Stimulated activated effector memory CD8-positive, alpha-beta T cell treated with anti-CD3 and anti-CD28 coated beads, Interleukin-12 subunit alpha, Interleukin-12 subunit beta, amount 100 ng/mL, for 72 hours (primary cell): ENCODE measurements around the gene ATP8B3.

Experiments used
- ATAC-seq: fragments of 150-1000 bp; cut with Tn5 transposase; 2 replicates; pipeline ENCODE4 v1.10.0; 2021
- DNase-seq, 2 donors: peaks; one replicate each; pipeline ENCODE4 v3.0.0; 2021 to 2022; ENCODE audit warnings: low spot score in 2 of 2
- H3K27ac Mint-ChIP-seq: one replicate; pipeline ENCODE4 v1.8.0; 2022; ENCODE audit warnings: mild to moderate bottlenecking, mixed read lengths
- H3K36me3 Mint-ChIP-seq: one replicate; pipeline ENCODE4 v1.8.0; 2022; ENCODE audit warnings: mild to moderate bottlenecking, mixed read lengths
- H3K4me1 Mint-ChIP-seq: one replicate; pipeline ENCODE4 v1.8.0; 2022; ENCODE audit warnings: mixed read lengths
- H3K4me3 Mint-ChIP-seq: one replicate; pipeline ENCODE4 v1.8.0; 2022; ENCODE audit warnings: mild to moderate bottlenecking, mixed read lengths
- H3K9me3 Mint-ChIP-seq: one replicate; pipeline ENCODE4 v1.8.0; 2022; ENCODE audit warnings: mixed read lengths

Gene ATP8B3

DNA sequence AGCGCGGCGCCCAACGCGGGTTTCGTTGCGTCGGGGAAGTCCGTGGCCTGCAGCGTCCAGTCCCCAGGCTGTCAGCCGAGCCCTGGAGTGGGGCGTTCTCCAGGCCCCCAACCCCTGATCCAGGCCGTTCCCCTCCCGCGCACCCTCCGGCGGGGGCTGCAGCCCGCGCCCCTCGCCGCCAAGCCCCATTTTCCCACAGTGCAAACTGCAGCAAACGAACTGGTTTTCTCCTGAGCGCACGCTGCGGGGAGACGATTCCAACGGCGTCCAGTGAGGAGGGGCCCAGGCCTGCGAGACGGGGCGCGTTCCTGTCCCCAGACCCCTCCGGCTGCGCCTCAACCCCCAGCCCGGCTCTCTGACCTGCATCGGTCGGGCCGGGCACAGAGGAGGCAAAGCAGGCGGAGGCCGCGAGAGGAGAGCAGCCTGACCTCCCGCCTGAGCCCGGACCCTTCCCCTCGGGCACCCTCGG, 63.2 kb downstream of the ATP8B3 start:
- DNase-seq (no peak), ATAC-seq (no peak)
- peaks cover 10% of the 10 kb centered on the region for H3K36me3 Mint-ChIP-seq
- H3K4me3 Mint-ChIP-seq: no peak overlapping the region
- H3K9me3 Mint-ChIP-seq: no peaks in the 10 kb centered on the region
- peaks cover 14% of the 10 kb centered on the region for H3K4me1 Mint-ChIP-seq
- no peak overlapping the region for H3K27ac Mint-ChIP-seq

DNA sequence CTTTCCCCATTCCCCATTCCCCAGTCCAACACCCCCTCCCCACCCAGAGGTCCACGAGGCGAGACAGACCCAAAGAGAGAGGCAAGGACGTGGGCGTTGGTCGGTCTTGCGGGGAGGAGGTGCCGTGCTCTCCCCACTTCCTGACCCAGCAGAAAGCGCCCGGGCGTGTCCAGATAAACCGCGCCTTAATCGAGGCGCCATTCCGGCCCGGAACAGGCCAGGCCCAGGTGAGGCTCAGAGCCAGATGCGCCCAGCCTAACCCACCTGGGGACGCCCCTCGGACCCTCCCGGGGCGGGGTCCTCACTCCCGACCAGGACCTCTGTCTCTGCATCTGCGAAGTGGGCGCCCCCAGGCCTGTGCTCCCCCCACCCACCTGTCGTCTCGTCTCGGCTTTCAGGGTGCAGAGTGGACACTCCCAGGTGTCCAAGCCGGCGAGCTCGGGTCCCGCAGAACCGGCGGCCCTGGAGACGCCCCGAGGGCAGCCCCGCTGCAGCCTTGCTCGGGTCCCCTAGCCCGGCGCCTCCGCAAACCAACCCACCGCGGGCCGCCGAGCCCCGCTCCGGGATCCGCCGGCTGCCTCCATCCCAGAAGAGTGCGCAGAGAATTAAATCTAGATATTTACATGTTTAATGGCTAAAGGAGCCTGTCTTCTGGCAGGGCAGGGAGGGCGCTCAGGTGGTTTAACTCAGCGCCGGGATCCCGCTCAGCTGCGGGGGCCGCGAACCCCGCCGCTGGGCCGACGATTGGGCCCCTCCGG, 63.8 kb downstream of the ATP8B3 start:
- Mint-ChIP-seq H3K9me3 (no peaks in the 10 kb centered on the region), H3K4me3 (peak overlapping the region; percentile 42), H3K4me1 (peaks cover 14% of the 10 kb centered on the region), H3K27ac (no peak overlapping the region), H3K36me3 (peaks cover 10% of the 10 kb centered on the region)
- ATAC-seq (no peak), DNase-seq (no peak)

DNA sequence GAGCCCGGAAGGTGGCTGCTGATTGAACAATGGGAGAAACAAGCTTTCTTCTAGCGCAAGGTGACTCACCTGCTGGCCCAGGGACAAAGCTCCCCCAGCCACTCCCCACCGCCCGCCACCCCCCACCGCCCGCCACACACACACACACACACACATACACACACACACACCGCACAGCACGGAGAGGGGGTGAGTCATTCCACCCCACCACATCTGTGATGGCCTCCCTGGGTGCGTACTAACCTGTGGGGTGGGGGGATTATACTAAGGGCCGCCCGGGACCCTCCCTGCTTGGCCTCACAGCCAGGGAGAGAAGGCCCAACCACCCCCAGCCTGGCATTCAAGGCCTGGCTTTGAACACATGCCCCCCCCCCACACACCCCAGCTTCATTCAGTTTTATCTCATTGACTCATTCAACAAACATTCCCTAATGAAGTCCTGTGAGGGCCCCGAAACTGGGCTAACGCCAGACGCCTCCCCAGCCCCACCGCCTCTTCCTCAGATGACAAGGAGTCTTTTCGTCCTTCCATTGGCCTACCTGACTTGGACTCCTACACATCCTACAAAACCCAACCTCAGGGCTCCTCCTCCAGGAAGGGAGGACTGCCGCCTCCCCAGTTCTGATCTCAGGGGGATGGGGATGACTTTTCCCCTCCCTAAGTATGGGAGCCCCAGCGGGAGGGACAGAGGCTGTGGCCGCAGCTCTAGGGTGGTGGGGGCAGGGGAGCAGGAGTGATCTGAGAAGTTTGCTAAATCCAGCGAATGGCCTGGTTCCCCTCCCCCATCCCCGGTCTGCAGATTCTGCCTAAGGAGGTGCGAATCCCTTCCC, 64.6 kb downstream of the ATP8B3 start:
- DNase-seq: peak in 1 of 2 donors; percentile 57
- Mint-ChIP-seq H3K4me3 (peak overlapping the region; percentile 42), H3K36me3 (peaks cover 10% of the 10 kb centered on the region), H3K9me3 (no peaks in the 10 kb centered on the region), H3K27ac (no peak overlapping the region), H3K4me1 (peaks cover 14% of the 10 kb centered on the region)
- peak; percentile 74 for ATAC-seq

DNA sequence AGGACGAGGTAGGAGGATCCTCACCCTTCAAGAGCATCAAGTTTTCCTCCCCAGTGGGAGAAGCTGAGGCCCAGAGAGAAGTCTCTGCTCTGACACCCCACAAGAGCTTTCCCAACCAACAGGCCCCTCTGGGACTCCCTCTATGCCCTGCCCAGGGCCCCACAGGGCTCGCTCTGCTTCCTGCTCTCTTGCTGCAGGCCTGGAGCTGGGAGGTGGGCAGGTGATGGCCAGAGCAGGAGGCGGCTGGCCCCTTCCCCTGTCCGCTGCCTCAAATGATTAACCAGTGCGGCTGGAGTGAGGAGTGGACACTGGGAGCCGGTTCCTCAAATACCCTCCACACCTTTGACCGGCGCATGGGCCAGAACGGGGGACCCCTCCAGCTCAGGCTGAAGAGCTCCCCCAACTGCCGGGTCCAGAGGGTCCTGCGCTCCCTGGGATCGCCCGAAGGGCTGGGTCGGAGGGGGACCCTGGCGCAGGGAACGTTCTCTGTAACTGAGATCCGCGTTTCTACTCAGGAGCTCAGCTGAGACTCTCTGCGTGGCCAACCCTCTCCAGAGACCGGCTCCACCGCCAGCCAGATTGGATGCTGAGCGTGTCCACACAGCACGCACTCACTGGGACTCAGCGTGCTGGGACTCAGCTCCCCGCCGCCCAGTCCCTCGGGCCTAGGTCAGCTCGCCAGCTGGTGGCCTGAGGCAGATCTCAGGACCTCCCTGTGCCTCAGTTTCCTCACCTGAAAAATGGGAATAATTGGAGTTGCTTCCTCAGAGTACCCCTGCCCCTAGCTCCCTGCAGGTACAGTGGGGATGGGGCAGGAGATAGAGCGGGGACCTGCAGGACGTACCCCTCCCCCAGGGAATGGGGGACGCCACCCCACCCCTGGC, 65.4 kb downstream of the ATP8B3 start:
- Mint-ChIP-seq H3K4me3 (peak overlapping the region; percentile 42), H3K4me1 (peaks cover 14% of the 10 kb centered on the region), H3K36me3 (peaks cover 10% of the 10 kb centered on the region), H3K27ac (no peak overlapping the region), H3K9me3 (no peaks in the 10 kb centered on the region)
- ATAC-seq (peak; percentile 53), DNase-seq (peak in 1 of 2 donors; percentile 57)

DNA sequence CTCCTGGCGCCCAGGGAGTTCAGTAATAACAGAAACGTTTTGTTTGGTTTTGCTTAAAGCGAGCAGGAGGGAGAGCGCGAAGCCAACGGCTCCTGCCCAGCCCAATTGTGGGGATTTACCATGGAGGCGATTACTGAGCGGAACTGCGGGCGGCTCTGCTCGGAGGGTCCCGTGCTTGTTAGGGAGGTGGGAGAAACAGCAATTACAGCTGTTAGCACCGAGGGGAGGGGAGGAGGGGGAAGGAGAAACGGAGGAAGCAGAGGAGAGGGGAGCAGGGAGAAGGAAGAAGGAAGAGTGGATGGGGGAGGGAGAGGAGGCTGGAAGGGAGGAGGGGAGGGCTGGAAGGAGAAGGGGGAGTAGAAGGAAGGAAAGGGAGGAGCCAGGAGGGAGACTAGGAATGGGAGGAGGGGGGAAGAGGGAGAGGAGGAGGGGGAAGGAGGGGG, 66.5 kb downstream of the ATP8B3 start:
- no peak overlapping the region for H3K4me3 Mint-ChIP-seq
- H3K27ac Mint-ChIP-seq: no peak overlapping the region
- ATAC-seq: no peak
- no peaks in the 10 kb centered on the region for H3K9me3 Mint-ChIP-seq
- peaks cover 10% of the 10 kb centered on the region for H3K36me3 Mint-ChIP-seq
- H3K4me1 Mint-ChIP-seq: peaks cover 14% of the 10 kb centered on the region
- DNase-seq: no peak

DNA sequence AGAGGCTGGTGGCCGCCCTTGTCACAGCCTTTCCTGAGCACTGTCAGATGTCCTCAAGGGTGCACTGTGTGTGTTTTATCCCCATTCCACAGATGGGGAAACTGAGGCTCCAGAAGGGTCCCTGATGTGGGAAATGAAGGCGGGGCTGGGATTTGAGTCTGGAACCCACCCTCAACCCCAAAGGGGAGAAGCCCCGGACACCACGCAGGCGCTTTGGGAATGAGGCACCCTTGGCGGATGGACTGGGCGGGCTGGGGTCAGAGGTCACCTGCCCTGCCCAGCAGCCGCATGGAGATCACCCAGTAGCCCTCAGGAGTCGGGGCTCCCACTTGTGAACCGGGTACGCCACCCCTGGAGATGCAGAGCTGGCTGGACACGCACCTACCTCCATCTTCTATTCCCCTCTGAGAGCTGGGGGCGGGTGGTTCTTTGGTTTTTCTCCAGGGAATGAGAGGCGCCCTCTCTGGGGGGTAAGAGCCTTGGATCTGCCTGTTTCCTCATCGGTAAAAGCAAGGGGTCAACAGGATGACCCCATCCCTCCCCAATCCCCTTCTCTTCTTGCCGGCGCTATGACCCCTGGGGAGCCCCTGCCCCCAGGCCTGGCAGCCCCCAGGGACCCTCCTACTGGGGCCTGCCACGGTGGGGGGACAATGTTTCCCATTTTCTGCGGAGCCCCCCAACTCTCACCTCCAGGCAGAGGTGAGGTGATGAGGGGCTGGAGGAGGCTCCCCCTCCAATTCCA, 67.1 kb downstream of the ATP8B3 start:
- DNase-seq (no peak), ATAC-seq (no peak)
- Mint-ChIP-seq H3K4me3 (no peak overlapping the region), H3K36me3 (peaks cover 10% of the 10 kb centered on the region), H3K4me1 (peaks cover 10% of the 10 kb centered on the region), H3K27ac (no peak overlapping the region), H3K9me3 (no peaks in the 10 kb centered on the region)

DNA sequence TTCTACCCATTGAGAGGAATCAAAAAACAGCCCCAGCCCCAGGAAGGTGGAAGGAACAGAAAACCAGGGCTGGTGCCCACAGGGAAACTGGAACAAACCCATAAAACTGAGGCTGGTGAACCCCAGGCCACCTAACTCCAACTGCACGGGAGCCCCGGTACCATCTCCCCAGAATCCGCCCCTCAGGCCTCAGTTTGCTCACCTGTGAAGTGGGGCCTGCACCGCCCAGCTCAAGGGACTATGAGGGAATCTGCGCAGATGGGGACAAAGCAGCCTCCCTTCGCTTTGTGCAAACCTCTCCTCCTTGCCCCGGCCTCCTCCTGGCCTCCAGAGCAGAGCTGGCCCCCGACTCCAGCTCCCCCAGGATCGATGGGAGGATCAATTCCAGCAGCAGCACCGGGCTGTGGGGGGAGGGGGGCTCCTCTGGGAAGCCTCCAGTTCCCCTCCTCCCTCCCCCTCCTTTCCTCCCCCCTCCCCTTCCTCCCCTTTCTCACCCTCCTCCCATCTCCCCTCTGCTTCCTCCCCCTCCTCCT, 67.9 kb downstream of the ATP8B3 start:
- Mint-ChIP-seq H3K4me3 (no peak overlapping the region), H3K36me3 (peaks cover 10% of the 10 kb centered on the region), H3K27ac (no peak overlapping the region), H3K9me3 (no peaks in the 10 kb centered on the region), H3K4me1 (peaks cover 8% of the 10 kb centered on the region)
- DNase-seq (no peak), ATAC-seq (no peak)

DNA sequence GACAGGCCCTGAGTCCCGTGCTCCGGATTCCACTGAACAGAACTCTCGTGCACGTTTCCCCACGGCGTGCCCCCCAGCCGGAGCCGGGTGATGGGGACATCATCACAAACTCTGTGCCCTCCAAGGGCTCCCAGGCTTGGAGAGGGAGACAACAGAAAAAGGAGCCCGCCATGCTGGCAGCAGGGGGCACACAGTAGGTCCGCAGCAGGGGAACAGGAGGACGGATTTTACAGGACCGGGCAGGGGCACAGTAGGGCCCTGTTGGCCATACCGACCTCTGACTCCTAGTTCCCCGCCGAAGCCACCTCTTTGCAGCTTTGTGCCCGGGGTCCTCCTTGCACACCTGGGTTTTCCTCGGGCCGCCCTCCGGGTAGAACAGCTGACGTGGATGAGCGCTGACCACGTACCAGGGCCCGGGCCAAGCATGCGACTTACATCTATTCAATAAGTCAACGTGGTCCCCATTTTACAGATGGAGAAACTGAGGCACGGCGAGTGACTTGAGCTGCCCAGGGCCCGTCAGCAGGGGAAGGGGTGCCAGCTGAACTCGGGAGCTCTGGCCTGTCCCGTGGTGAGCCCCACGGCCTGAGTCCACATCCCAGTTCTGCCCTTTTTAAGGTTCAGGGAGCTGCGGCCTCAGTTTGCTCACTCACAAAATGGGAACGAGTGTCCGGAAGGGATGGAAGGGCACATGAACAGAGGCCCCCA, 68.9 kb downstream of the ATP8B3 start:
- H3K36me3 Mint-ChIP-seq: peaks cover 10% of the 10 kb centered on the region
- DNase-seq: no peak
- no peak overlapping the region for H3K4me3 Mint-ChIP-seq
- H3K9me3 Mint-ChIP-seq: no peaks in the 10 kb centered on the region
- peaks cover 8% of the 10 kb centered on the region for H3K4me1 Mint-ChIP-seq
- no peak overlapping the region for H3K27ac Mint-ChIP-seq
- no peak for ATAC-seq

DNA sequence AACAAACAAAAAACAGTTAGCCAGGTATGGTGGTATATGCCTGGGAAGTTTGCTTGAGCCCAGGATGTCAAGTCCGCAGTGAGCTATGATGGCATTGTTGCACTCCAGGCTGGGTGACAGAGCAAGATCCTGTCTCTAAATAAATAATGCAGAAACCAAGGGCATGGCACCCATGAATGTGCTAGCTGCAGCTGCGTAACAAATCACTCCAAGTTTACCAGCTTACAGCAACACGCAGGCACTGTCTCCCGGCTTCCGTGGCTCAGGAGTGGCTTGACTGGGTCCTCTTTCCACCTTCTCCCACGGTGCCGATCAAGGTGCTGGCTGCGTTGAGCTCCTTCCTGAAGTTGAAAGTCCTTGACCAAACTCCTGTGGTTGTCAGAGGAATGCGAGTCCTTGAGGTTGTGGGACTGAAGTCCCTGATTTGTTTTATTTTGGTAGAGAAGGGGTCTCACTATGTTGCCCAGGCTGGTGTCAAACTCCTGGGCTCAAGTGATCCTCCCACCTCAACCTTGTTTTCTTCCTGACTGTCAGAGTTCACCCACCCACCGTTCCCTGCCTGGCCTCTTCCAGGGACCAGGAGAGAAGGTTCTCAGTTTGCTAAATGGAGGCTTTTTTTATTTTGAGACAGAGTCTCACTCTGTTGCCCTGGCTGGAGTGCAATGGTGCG, 72.0 kb downstream of the ATP8B3 start:
- no peaks in the 10 kb centered on the region for H3K9me3 Mint-ChIP-seq
- no peak overlapping the region for H3K4me3 Mint-ChIP-seq
- H3K27ac Mint-ChIP-seq: no peak overlapping the region
- no peaks in the 10 kb centered on the region for H3K4me1 Mint-ChIP-seq
- H3K36me3 Mint-ChIP-seq: no peaks in the 10 kb centered on the region
- ATAC-seq: no peak
- DNase-seq: no peak

DNA sequence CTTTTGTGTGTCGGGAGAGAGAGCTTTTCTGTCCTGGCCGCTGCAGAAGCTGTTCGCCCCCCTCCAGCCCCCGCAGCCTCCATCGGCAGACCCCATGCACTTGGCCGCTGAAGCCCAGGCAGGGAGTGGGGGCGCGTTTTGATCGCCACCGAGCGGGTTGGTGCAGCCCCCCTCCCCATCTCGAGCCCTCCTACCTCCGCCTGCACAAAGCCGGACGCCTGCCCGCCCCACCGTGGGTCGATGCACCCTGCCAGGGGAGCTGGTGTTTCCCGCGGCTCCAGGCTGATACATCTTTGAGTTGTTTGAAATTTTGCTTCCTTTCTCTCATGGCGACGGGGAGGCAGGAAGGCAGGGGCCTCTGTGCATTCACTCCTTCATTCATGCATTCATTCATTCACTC, 75.1 kb downstream of the ATP8B3 start:
- no peak overlapping the region for H3K27ac Mint-ChIP-seq
- H3K4me3 Mint-ChIP-seq: no peak overlapping the region
- no peaks in the 10 kb centered on the region for H3K4me1 Mint-ChIP-seq
- DNase-seq (no peak), ATAC-seq (no peak)
- no peaks in the 10 kb centered on the region for H3K9me3 Mint-ChIP-seq
- no peaks in the 10 kb centered on the region for H3K36me3 Mint-ChIP-seq

DNA sequence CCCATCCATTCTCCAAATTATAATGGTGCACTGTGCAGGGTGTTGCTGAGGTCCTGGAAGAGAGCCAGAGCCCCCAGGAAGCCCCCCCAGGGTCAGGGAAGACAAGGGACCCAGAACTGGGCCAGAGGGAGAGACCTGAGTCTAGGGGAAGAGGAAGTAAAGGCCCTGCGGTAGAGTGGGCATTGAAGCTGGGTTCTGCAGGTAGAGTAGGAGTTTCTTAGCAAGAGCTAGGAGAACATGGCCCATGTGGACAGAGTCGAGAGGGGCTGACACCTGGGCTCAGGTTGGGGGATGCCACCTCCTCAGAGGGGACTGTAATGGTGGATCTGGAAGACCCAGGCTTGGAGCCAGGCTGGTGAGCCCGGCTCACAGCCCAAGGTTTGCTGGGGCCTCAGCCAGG, 75.8 kb downstream of the ATP8B3 start:
- Mint-ChIP-seq H3K9me3 (no peaks in the 10 kb centered on the region), H3K4me3 (no peak overlapping the region), H3K36me3 (no peaks in the 10 kb centered on the region), H3K4me1 (no peaks in the 10 kb centered on the region), H3K27ac (no peak overlapping the region)
- DNase-seq: no peak
- no peak for ATAC-seq

DNA sequence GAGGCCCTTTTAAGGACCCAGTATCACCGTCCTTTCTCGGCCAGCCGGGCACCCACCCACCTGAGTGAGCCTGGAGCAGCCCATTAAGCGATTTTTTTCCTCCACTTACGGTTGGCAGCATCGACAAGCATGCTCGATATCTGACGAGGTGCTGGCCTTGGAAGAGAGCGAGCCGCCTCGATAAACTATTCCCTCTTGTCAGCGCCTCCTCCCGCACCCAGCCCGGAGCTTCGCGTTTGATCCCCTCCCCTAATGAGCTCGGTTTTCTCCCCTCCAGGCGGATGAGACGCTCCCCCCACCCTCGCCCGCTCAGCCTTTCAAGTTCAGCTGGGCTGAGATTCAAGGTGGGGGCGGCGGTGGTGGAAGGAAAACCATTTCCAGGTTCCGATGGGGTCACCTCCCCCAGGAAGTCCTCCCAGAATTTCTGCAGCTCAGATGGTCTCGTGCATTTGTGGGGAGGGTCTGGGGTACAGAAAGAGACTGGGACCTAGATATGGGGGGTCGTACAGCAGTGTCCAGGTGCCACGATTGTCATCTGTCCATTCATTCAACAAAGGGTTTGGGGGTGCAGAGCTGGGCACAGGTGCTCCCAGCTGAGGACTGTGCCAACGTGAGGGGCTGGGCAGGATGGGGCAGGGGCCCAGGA, 77.6 kb downstream of the ATP8B3 start:
- Mint-ChIP-seq H3K4me1 (no peaks in the 10 kb centered on the region), H3K4me3 (no peak overlapping the region), H3K36me3 (no peaks in the 10 kb centered on the region), H3K9me3 (no peaks in the 10 kb centered on the region), H3K27ac (no peak overlapping the region)
- no peak for DNase-seq
- ATAC-seq: no peak
